SK-N-MC (cell line): Measurements from ENCODE around the gene GAL3ST1.

Experiments used
- EZH2 ChIP-seq: fragments of 200-600 bp; sonication (generic); IDR thresholded peaks from one replicate; pipeline ENCODE4 v1.6.1; 2017; ENCODE audit warnings: antibody characterized with exemption
- POLR2AphosphoS5 ChIP-seq: IDR thresholded peaks from 2 replicates; pipeline ENCODE4 v1.6.1; 2012; ENCODE audit warnings: mild to moderate bottlenecking, low read depth, low read length, borderline replicate concordance

GRCh38 chr22:30606455-30607299 is 32.2 kb upstream of the GAL3ST1 start, which contains the start of gene TCN2:
- TF ChIP-seq POLR2AphosphoS5 (no peak), EZH2 (no peak)
